Activated T-cell treated with anti-CD3 and anti-CD28 coated beads, Interleukin-2, amount 50 U/mL, for 1 hour (primary cell): ENCODE measurements around the gene EPHA1.

Source experiments
- DNase-seq: peaks from one replicate; pipeline ENCODE4 v3.0.0-alpha.2; 2020

Gene EPHA1

DNA sequence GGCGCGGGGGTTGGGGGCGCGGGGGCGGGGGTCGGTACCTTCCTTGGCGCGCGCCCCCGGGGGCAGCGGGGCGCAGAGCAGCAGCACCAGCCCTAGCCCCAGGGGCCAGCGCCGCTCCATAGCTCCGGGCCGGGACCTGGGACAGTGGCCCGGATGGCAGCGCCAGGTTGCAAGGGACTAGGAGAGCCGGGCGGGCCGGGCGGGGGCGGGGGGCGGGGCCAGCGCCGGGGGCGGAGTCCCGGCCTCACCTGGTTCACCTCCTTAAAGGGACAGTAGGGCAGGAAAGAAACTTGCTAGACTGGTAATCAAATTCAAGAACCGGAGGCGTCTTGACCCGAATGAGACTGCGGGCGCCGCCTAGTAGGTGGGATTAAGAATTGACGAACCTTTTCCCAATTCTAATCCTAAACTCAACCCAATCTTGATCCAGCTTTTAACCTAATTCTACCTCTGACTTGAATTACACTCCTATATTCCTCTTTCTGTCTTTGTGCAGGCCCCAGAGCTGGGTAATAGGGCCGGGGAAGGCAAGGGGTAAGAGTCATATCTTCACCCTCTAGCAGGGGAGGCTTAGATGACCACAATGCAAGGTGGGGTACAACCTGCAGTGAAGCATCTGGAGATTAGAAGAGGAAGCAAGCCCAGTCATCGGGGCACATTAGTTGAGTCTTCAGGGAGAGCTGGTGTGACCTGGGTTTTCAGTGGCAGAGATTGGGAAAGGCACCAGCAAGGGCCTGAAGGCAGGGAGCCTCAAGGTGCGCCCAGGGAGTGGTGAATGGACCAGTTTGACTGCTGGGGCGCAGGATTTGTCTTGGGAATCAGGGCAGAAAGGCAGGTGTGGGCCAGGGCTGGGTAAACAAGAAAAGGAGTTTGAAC, at the start of gene EPHA1:
EPHA1 (minus strand) TSS at position 171 of the 876 bp plus-strand sequence; CDS start at position 120, 51 bp downstream.
- peak; percentile 70 for DNase-seq

DNA sequence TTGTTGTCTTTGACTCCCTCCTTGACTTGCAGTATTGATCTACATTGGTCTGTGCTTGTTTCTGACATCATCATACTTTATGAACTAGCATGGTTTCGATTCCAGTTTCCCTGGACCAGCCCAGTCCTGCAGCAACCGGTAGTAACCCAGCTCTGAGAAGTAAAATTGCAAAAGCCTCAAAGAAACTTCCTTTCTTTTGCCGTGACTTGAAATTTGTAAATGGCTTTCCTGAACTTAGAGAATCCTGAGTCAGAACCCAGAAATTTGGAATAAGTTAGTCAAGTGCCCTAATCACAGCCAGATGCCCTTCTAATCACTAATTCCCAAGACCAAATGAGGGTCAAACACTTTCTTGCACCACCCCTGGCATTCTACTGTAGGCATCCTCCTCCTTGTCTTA, 49.6 kb upstream of the EPHA1 start:
- DNase-seq, result no peak

DNA sequence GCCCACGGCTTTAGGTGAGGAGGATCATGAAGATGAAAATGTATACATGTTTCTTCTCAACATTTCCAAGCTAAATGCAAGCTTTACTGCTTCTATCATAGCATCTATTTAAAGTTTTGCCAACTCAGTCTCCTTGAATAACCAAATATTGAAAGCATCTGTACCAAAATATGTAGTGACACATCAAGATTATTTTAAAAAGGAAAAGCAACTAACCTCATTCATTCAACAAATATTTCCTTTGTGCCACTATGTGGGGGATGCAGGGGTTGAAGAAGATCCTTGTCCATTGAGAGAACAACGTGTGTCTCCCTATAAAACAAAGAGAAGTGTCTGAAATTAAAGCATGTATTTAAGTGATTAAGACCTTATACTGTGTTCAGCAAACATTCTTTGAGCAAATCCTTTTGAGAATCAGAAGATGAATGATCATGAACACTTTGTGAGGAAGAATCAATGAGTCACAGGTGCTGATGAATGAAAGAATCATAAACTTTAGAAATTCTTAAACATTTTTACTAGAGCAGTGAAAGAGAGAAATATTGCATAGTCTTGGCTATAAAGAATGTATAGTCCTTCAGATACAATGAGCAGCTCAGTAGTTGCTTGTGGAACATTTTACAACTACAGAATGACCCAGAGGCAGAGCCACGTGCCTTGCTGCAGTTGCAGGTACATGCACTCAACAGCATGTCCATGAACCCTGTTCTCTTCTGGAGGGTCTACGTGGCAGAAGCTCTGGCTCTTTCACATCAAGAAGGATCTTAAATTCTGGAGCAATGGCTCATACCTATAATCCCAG, 48.5 kb upstream of the EPHA1 start:
- no peak for DNase-seq

- DNase-seq, result no peak
These were observed 47.3 kb upstream of the EPHA1 start for GRCh38 chr7:143455942-143456341.

- DNase-seq, result no peak
These were observed 46.8 kb upstream of the EPHA1 start for GRCh38 chr7:143455491-143455890.

GRCh38 chr7:143454091-143454680, 45.5 kb upstream of the EPHA1 start:
- DNase-seq, result no peak

DNA sequence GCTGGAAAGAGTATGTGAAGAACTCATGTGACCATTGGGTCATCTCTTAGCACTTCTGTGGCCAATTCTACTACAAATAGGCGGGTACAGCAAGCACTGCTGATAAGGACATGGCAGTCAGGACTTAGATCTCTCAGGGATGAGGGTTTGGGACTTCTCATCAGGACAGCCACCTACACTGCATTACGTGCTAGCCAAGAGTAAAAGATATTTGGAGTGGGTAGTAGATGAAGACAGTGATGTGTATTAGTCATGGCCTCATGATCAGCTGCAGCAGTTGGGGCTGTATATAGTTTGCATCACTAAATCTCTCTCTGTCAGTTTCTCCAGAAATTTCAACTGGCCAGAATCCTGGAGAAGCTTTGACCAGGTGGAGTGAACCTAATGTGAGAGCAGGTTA, 43.8 kb upstream of the EPHA1 start:
- DNase-seq, result no peak

DNA sequence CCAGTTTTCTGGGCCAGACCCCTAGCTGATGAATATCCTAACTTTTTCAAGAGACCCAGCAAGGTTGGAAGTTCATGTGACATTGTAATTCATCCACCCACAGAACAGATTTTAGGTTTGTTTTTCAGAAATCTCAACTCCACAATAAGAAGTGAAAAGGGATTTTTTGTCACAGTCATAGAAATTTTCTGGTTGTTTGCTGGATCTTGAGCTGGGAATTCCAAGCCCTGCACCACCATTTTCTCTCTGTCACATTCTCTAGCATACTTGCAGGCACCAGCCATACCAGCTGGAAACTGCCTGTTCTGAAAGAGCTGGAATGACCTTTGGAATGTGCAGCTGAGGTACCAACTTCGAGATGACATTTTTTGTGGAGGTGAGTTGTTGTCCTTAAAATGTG, 43.1 kb upstream of the EPHA1 start:
- DNase-seq, result no peak

GRCh38 chr7:143451122-143451521, 42.5 kb upstream of the EPHA1 start:
- no peak for DNase-seq

DNA sequence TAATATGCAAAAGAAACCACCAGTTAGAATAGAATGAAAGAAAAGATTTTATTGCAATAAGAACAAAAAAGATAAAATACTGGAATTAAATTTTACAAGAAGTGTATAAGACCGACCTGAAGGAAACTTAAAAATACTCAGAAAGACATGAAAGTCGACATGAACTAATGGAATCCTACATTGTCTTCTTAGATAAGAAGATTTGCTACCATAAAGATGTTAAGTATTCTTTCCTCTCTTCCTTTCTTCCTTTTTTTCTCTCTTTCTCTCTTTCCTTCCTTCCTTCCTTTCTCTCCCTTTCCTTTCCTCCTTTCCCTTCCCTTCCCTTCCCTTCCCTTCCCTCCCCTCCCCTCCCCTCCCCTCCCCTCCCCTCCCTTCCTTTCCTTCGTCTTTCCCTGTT, 41.1 kb upstream of the EPHA1 start:
- DNase-seq, result no peak

DNA sequence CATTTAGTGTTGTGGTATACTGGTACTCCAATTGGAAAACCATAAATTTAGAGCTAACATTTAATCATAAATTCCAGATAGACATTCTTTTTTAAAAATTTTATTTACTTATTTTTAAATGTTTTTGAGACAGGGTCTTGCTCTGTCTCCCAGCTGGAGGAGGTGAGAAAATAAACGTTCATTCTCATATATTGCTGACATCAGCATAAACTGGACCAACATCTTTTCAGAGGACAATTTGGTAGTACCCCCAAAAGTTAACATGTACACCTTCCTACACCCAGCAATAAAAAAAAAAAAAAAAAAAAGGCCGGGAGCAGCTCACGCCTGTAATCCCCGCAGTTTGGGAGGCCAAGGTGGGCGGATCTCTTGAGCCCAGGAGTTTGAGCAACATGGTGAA, 39.8 kb upstream of the EPHA1 start:
- no peak for DNase-seq

DNA sequence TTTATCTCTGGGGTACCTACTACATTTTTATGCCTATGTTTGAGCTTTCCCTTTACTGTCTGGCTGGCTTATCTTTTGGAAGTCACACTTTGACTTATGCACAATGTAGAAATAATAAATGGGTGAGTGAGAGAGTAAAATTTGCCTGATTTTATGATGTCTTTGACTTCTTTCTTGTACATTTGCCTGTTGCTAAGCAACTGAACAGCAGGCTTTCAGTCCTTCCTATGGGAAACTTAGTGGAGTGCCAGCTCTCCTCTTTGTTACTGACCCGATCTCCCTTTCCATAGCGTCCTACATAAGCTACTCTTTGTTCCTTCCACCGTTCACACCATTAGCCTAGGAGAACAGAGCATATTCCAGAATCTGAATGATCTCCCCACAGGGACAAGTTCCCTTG, 38.8 kb upstream of the EPHA1 start:
- DNase-seq, result no peak

DNA sequence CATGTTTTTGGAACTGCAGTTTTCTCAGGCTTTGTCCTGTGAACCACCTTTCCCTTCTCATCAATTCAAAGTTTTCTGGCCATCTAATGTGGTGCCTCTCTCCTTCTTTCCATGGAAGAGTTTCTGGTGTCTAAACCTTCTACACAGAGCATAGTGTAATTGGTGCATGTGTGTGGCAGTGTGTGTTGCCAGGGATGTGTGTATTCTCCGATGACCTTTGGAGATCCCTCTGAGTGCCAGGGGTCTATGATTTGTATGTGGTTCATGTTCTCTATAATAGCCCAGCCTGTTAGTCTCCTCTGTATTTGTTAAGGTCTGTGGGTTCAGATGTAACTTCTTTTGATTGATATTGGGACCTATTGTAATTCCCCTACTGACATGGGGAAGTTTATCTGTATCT, 36.1 kb upstream of the EPHA1 start:
- DNase-seq, result no peak

DNA sequence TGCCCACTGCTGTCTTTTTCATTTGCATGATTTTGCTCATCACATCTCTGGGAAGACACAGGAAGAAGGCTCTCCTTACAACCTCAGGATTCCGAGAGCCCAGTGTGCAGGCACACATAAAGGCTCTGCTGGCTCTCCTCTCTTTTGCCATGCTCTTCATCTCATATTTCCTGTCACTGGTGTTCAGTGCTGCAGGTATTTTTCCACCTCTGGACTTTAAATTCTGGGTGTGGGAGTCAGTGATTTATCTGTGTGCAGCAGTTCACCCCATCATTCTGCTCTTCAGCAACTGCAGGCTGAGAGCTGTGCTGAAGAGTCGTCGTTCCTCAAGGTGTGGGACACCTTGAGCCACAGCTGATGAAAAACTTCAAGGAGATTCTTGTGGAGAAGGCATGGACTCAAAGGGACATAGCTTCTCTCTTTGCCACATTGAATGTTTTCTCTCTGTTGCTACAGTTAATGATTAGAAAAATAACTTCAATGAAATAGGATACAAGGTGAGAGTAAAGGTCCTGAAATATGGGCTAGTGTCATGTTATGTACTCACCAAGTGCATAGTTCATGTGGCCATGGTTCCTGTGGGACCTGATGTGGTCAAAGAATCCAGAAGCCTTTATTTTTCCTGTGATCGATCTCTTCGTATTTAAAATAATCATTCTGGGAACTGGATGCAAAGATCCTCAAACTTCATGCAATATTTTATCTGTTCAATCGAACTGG, 35.6 kb upstream of the EPHA1 start:
- DNase-seq, result no peak

DNA sequence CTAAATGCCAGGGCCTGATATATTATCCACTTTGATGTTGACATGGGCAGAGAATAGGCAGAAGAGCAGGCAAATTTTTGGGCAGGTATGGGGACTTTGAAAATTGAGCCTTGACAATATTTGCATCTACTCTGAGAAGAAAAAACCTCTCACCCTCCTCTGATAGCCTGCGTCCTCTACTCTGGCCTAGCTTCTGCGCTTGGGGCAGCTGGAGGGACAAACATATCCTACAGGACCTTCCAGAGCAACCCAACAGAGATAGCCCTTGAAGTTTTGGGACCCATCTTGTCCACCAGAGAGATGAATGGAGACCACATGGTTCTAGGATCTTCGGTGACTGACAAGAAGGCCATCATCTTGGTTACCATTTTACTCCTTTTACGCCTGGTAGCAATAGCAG, 34.5 kb upstream of the EPHA1 start, which contains the start of gene TAS2R60:
TAS2R60 (plus strand) TSS at position 301 of the 400 bp plus-strand sequence; CDS start at position 301, 0 bp downstream.
- DNase-seq, result no peak

- no peak for DNase-seq
These were observed 31.2 kb upstream of the EPHA1 start for GRCh38 chr7:143439866-143440265.

DNA sequence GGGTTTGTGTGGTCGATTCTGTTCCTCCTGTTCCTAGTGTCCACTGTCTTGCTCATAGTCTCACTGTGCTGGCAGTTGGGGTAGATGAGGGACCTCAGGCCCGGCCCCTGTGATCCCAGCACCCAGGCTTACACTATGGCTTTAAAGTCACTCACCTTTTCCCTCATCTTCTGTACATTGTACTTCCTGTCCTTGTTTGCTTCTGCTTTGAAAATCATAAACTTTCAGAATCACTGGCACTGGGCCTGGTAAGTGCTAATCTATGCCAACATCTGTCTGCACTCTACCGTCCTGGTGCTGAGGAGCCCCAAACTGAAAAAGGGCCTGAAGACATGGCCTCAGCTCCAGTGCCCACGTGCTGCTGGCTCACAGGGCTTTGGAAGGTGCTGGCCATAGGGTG, 28.9 kb upstream of the EPHA1 start:
- no peak for DNase-seq

GRCh38 chr7:143436325-143436946, 27.8 kb upstream of the EPHA1 start:
- no peak for DNase-seq

- DNase-seq, result no peak
These were observed 26.6 kb upstream of the EPHA1 start for GRCh38 chr7:143435266-143435665.

DNA sequence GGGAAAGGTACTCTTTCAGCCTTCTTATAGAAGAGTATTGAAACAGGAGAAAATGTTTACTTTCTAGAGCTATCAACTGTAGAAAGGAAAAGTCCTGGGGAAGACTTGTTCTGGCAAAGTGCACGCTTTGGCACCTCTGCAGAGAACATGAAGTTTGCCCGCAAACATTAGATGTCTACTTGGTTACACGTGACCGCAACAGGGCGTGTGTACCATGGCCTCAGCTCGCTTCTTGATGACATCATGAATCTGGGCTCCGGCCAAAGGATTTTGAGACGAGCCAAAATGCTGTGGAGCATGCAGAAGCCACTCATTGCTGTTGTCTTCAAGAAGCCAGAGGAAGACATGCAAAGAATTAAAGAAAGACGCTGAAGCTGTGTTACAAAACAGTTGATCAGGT, 26.0 kb upstream of the EPHA1 start:
- no peak for DNase-seq

DNA sequence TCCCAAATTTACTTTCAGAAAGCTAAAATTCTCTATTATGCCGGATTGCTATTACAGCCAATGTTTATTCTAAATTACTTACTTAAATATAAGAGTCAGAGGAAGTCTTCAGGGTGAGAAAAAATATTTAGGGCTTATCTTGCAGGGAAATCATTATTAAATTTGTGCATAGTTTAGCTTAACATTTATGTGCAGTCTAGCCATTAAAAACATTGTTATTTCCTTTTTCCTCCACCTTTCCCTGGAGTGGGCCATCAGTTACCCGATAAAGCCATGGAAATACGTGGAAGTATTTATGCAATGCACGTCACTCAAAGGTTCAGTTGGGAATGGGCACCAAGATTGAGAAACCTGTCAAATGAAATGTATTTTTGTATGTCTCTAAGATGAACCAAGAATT, 25.1 kb upstream of the EPHA1 start:
- no peak for DNase-seq

DNA sequence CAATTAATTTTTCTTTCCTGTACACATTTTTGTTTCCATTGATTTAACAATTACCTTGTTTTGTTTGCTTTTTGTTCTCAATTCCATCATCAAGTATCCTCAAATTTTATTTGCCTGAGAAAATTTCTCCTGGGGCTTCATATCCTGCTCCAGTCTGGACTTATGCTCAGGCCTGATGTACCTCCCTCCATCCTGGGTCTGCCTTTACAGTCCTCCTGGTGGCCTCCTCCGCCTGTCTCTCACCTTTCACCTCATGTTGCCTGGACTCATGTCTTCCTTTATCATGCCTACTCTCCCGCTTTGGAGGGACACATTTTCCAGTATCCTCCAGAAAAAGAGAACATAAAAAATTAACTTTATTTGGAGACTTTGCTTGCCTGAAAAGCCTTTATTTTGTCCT, 22.5 kb upstream of the EPHA1 start:
- no peak for DNase-seq
